ENCODE measurements around the gene MAPK8IP3. TPM values are rescaled to one million over a fixed set of nuclear protein-coding genes. Genes with fewer than 3 reads are reported as not detected.

MAPK8IP3 gene
- total and polyA plus RNA-seq, 9 of the 15 experiments (the other 6 are each of a cell fraction or from before 2014, with no cell fraction given) = 0.17 to 58.7 (median 16.7) TPM

DNA sequence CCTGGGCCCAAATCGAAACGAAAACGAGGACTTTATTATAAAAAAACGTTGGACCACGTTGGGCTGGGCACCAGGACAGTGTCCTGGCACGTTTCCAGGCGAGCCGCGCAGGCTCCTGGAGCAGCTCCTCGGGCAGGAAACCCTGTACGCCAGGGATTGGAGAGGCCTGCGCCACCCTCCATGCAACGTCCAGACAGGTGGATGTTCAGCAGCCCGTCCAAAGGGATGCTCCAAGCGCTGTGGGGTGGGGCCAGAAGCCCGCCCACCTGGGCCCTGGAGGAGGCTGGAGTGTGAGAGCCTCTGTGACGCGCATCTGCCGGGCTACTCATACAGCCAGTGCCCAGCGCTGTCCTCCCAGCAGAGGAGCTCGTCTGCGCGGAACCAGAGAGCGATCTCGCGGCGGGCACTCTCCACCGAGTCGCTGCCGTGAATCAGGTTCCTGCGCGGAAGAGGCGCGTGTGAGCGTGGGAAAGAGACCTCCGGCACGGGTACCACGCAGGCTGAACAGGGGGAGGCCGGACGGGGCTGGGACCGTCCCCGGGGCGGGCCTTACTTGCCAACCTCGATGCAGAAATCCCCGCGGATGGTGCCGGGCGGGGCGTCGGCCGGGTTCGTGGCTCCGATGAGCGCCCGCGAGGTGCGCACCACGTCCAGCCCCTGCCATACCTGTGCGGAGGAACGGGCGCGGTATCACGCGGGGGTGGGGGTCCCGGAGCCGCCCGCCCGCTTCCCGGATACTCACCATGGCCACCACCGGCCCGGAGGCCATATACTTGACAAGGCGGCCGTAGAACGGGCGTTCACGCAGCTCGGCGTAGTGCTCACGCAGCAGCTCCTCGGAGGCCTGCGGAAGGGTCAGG is 64.6 kb downstream of the MAPK8IP3 start (continued):
- TF ChIP-seq ZNF3 (CRISPR knock-in tag; IDR thresholded peaks at IDR 0.05) = no peak
- peak; percentile 58; the same call in 1 of the 2 replicates for TF ChIP-seq GABPB1 (CRISPR knock-in tag; IDR thresholded peaks at IDR 0.05)
- TF ChIP-seq, protein P1, sequence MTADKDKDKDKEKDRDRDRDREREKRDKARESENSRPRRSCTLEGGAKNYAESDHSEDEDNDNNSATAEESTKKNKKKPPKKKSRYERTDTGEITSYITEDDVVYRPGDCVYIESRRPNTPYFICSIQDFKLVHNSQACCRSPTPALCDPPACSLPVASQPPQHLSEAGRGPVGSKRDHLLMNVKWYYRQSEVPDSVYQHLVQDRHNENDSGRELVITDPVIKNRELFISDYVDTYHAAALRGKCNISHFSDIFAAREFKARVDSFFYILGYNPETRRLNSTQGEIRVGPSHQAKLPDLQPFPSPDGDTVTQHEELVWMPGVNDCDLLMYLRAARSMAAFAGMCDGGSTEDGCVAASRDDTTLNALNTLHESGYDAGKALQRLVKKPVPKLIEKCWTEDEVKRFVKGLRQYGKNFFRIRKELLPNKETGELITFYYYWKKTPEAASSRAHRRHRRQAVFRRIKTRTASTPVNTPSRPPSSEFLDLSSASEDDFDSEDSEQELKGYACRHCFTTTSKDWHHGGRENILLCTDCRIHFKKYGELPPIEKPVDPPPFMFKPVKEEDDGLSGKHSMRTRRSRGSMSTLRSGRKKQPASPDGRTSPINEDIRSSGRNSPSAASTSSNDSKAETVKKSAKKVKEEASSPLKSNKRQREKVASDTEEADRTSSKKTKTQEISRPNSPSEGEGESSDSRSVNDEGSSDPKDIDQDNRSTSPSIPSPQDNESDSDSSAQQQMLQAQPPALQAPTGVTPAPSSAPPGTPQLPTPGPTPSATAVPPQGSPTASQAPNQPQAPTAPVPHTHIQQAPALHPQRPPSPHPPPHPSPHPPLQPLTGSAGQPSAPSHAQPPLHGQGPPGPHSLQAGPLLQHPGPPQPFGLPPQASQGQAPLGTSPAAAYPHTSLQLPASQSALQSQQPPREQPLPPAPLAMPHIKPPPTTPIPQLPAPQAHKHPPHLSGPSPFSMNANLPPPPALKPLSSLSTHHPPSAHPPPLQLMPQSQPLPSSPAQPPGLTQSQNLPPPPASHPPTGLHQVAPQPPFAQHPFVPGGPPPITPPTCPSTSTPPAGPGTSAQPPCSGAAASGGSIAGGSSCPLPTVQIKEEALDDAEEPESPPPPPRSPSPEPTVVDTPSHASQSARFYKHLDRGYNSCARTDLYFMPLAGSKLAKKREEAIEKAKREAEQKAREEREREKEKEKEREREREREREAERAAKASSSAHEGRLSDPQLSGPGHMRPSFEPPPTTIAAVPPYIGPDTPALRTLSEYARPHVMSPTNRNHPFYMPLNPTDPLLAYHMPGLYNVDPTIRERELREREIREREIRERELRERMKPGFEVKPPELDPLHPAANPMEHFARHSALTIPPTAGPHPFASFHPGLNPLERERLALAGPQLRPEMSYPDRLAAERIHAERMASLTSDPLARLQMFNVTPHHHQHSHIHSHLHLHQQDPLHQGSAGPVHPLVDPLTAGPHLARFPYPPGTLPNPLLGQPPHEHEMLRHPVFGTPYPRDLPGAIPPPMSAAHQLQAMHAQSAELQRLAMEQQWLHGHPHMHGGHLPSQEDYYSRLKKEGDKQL (CRISPR knock-in tag; IDR thresholded peaks at IDR 0.05; ENCODE audit: borderline replicate concordance) = 0 out of 2 replicates have a peak, but pooled peaks have one; percentile 10
- TF ChIP-seq ZNF780A (CRISPR knock-in tag; IDR thresholded peaks at IDR 0.05) = 0 out of 2 replicates have a peak, but pooled peaks have one; percentile 38
- TF ChIP-seq ESRRA (IDR thresholded peaks at IDR 0.05; ENCODE audit: borderline replicate concordance, low read depth) = no peak
- TF ChIP-seq NR2C2 (CRISPR knock-in tag; IDR thresholded peaks at IDR 0.05) = no peak
- TF ChIP-seq NR2C2 (tag; IDR thresholded peaks at IDR 0.05) = no peak
- peak; percentile 89 for TF ChIP-seq NFIC (IDR thresholded peaks at IDR 0.05)
- TF ChIP-seq PTTG1 (tag; IDR thresholded peaks at IDR 0.05; ENCODE audit: low read depth) = no peak
- peak; percentile 24 for TF ChIP-seq RBBP5 (IDR thresholded peaks at IDR 0.05; ENCODE audit: borderline replicate concordance, insufficient read depth, low read length, poor library complexity, severe bottlenecking)
- no peak for TF ChIP-seq ZNF830 (CRISPR knock-in tag; IDR thresholded peaks at IDR 0.05)
- TF ChIP-seq, protein P2, sequence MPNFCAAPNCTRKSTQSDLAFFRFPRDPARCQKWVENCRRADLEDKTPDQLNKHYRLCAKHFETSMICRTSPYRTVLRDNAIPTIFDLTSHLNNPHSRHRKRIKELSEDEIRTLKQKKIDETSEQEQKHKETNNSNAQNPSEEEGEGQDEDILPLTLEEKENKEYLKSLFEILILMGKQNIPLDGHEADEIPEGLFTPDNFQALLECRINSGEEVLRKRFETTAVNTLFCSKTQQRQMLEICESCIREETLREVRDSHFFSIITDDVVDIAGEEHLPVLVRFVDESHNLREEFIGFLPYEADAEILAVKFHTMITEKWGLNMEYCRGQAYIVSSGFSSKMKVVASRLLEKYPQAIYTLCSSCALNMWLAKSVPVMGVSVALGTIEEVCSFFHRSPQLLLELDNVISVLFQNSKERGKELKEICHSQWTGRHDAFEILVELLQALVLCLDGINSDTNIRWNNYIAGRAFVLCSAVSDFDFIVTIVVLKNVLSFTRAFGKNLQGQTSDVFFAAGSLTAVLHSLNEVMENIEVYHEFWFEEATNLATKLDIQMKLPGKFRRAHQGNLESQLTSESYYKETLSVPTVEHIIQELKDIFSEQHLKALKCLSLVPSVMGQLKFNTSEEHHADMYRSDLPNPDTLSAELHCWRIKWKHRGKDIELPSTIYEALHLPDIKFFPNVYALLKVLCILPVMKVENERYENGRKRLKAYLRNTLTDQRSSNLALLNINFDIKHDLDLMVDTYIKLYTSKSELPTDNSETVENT (CRISPR knock-in tag; IDR thresholded peaks at IDR 0.05) = 0 out of 2 replicates have a peak, but pooled peaks have one; percentile 5
- no peak for TF ChIP-seq ZNF57 (CRISPR knock-in tag; IDR thresholded peaks at IDR 0.05)
- 0 out of 2 replicates have a peak, but pooled peaks have one; percentile 3 for TF ChIP-seq PHF8 (IDR thresholded peaks at IDR 0.05; ENCODE audit: borderline replicate concordance, low read length)
- TF ChIP-seq, protein P3, sequence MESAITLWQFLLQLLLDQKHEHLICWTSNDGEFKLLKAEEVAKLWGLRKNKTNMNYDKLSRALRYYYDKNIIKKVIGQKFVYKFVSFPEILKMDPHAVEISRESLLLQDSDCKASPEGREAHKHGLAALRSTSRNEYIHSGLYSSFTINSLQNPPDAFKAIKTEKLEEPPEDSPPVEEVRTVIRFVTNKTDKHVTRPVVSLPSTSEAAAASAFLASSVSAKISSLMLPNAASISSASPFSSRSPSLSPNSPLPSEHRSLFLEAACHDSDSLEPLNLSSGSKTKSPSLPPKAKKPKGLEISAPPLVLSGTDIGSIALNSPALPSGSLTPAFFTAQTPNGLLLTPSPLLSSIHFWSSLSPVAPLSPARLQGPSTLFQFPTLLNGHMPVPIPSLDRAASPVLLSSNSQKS (CRISPR knock-in tag; IDR thresholded peaks at IDR 0.05) = no peak
